Panc1 (cell line): ENCODE data around the gene SEMA4D.

Experiments
- CTCF ChIP-seq: fragments of 450-650 bp; IDR thresholded peaks from 2 replicates; pipeline ENCODE4 v1.5.1; 2017; ENCODE audit warnings: mild to moderate bottlenecking
- REST ChIP-seq, 2 experiments: IDR thresholded peaks; 2 replicates each; pipeline ENCODE4 v1.6.1; 2011 to 2012; ENCODE audit warnings: low read depth in 2 of 2, control low read depth in 1 of 2, low read length in 1 of 2, mild to moderate bottlenecking in 1 of 2, moderate library complexity in 1 of 2; ENCODE audit not compliant: insufficient read depth in 1 of 2
- SIN3A ChIP-seq: IDR thresholded peaks from 2 replicates; pipeline ENCODE4 v1.6.1; 2012; ENCODE audit warnings: low read depth, mild to moderate bottlenecking, low read length, moderate library complexity, borderline replicate concordance; ENCODE audit not compliant: insufficient read depth
- TCF7L2 ChIP-seq: IDR thresholded peaks from 2 replicates; pipeline ENCODE4 v1.6.1; 2011; ENCODE audit warnings: mild to moderate bottlenecking, low read depth, low read length, inconsistent platforms

- no peak for TF ChIP-seq TCF7L2
- no peak for TF ChIP-seq CTCF
- no peak for TF ChIP-seq REST (IDR thresholded peaks at IDR 0.05; ENCODE audit: insufficient read depth in 1 of 2, low read depth in 2 of 2, low read length in 1 of 2)
- TF ChIP-seq SIN3A, result no peak
Observed at GRCh38 chr9:89464300-89464901, 33.5 kb downstream of the SEMA4D start.
